DND-41 (cell line): ENCODE data around the gene DNHD1.

Experiments used
- ATAC-seq: fragments of 200-7000 bp; cut with Tn5 transposase; 3 replicates; pipeline ENCODE4 v1.9.1; 2021; ENCODE audit warnings: low read depth; ENCODE audit not compliant: insufficient read depth
- DNase-seq: peaks from one replicate; pipeline ENCODE4 v3.0.0-alpha.2; 2020
- H2AFZ ChIP-seq: 2 replicates; pipeline ENCODE4 v1.6.0; 2012; ENCODE audit warnings: low read depth, low read length
- H3K27ac ChIP-seq: 2 replicates; pipeline ENCODE4 v1.5.1; 2012; ENCODE audit warnings: low read length, inconsistent platforms
- H3K27me3 ChIP-seq: fragments of 200-600 bp; sonication (generic); 2 replicates; pipeline ENCODE4 v1.6.0; 2012; ENCODE audit warnings: low read length, mild to moderate bottlenecking, inconsistent platforms; ENCODE audit not compliant: insufficient read depth, poor library complexity
- H3K36me3 ChIP-seq: 2 replicates; pipeline ENCODE4 v1.5.1; 2012; ENCODE audit warnings: low read length, inconsistent platforms; ENCODE audit not compliant: insufficient read depth
- H3K4me1 ChIP-seq: 2 replicates; pipeline ENCODE4 v1.5.1; 2012; ENCODE audit warnings: mild to moderate bottlenecking, low read length; ENCODE audit not compliant: insufficient read depth
- H3K4me2 ChIP-seq: 2 replicates; pipeline ENCODE4 v1.6.0; 2012; ENCODE audit warnings: mild to moderate bottlenecking, moderate library complexity, low read length, inconsistent platforms; ENCODE audit not compliant: insufficient read depth
- H3K4me3 ChIP-seq, 2 experiments: fragments of 200-600 bp in 1 of 2; shearing (Covaris generic) in 1 of 2; 2 replicates each; pipeline ENCODE4 v1.5.1; 2012 to 2016; ENCODE audit warnings: inconsistent platforms in 2 of 2, low read length in 2 of 2, mild to moderate bottlenecking in 2 of 2, low read depth in 1 of 2, moderate library complexity in 1 of 2
- H3K79me2 ChIP-seq: 2 replicates; pipeline ENCODE4 v1.6.0; 2012; ENCODE audit warnings: low read length, inconsistent platforms; ENCODE audit not compliant: insufficient read depth
- H3K9ac ChIP-seq: 2 replicates; pipeline ENCODE4 v1.6.0; 2012; ENCODE audit warnings: low read depth, mild to moderate bottlenecking, inconsistent platforms, low read length, moderate library complexity
- H3K9me3 ChIP-seq: 2 replicates; pipeline ENCODE4 v1.5.1; 2012; ENCODE audit warnings: low read length, moderate library complexity, mild to moderate bottlenecking, inconsistent platforms; ENCODE audit not compliant: insufficient read depth, severe bottlenecking
- H4K20me1 ChIP-seq: 2 replicates; pipeline ENCODE4 v1.6.0; 2012; ENCODE audit warnings: low read length; ENCODE audit not compliant: insufficient read depth
- CTCF ChIP-seq: IDR thresholded peaks from 2 replicates; pipeline ENCODE4 v1.5.1; 2012; ENCODE audit warnings: borderline replicate concordance, low read length, moderate library complexity, mild to moderate bottlenecking; ENCODE audit not compliant: poor library complexity, severe bottlenecking; ENCODE audit errors: extremely low read depth
- EZH2 ChIP-seq: IDR thresholded peaks from 3 replicates; pipeline ENCODE4 v1.6.1; 2012; ENCODE audit warnings: borderline replicate concordance, low read depth, mild to moderate bottlenecking, moderate library complexity, low read length, inconsistent platforms; ENCODE audit not compliant: severe bottlenecking

The DNHD1 gene

GRCh38 chr11:6608011-6608410, 110.9 kb downstream of the DNHD1 start:
- TF ChIP-seq CTCF (no peak), EZH2 (no peak)
- Histone ChIP-seq H3K9me3 (no peaks in the 10 kb centered on the region), H2AFZ (no peak overlapping the region), H3K4me1 (peaks cover 62% of the 10 kb centered on the region), H3K9ac (no peak overlapping the region), H3K79me2 (peaks cover 60% of the 10 kb centered on the region), H4K20me1 (peaks cover 19% of the 10 kb centered on the region), H3K27ac (no peak overlapping the region), H3K4me3 (no peak overlapping the region), H3K36me3 (peaks cover 46% of the 10 kb centered on the region), H3K4me2 (no peak overlapping the region), H3K27me3 (no peaks in the 10 kb centered on the region)
- ATAC-seq (no peak), DNase-seq (no peak)

- peak; percentile 2 for DNase-seq
- Histone ChIP-seq H3K36me3 (peaks cover 46% of the 10 kb centered on the region), H4K20me1 (peaks cover 19% of the 10 kb centered on the region), H3K9me3 (no peaks in the 10 kb centered on the region), H3K79me2 (peaks cover 52% of the 10 kb centered on the region), H3K27ac (no peak overlapping the region), H3K27me3 (no peaks in the 10 kb centered on the region), H2AFZ (no peak overlapping the region), H3K4me3 (no peak overlapping the region), H3K4me2 (no peak overlapping the region), H3K4me1 (peaks cover 71% of the 10 kb centered on the region), H3K9ac (no peak overlapping the region)
- ATAC-seq = no peak
- TF ChIP-seq EZH2 (no peak), CTCF (no peak)
Measured at GRCh38 chr11:6608726-6609501, 111.8 kb downstream of the DNHD1 start.

- H3K27ac ChIP-seq = no peak overlapping the region
- peaks cover 19% of the 10 kb centered on the region for H4K20me1 ChIP-seq
- peaks cover 46% of the 10 kb centered on the region for H3K36me3 ChIP-seq
- DNase-seq (no peak), ATAC-seq (no peak)
- no peak overlapping the region for H3K4me3 ChIP-seq
- TF ChIP-seq EZH2 (no peak), CTCF (no peak)
- no peak overlapping the region for H3K4me2 ChIP-seq
- H3K9me3 ChIP-seq = no peaks in the 10 kb centered on the region
- no peaks in the 10 kb centered on the region for H3K27me3 ChIP-seq
- no peak overlapping the region for H3K9ac ChIP-seq
- H2AFZ ChIP-seq = no peak overlapping the region
- H3K79me2 ChIP-seq = peaks cover 45% of the 10 kb centered on the region
- peaks cover 70% of the 10 kb centered on the region for H3K4me1 ChIP-seq
Measured at GRCh38 chr11:6609502-6610015, 112.5 kb downstream of the DNHD1 start.
